Measurements from ENCODE around the gene LDB2.

The LDB2 gene

DNA sequence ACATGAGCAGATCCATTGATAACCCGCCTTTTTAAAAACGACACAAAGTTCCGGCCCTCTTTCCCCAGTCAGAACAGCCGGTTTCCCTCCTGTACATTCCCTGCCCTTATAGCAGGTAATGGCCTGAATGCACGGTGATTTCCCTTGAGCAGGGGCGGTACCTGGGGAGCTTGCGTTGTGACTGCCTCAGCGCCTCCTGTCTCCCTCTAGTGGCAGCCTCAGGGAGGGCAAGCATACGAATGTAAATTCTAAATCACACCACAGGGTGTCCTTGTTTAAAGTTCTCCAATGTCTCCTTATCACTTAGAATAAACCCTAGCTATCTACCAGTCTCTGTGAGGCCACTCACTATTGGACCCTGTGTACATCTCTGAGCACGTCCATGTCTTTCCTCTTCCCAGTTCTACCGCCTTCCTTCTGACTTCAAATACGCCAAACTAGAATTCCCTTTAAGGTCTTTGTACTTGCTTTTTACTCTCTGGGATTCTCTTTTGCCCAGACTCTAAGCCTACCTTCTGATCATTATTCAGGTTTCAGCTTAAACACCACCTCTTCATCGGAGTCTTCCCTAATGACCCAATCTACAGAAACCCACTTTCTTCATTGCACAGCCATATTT lies 18.4 kb upstream of the LDB2 start:
- no peak overlapping the region for H3K9ac ChIP-seq (ENCODE audit: low read depth, low read length, poor library complexity, severe bottlenecking)
- no peaks in the 10 kb centered on the region for H3F3A ChIP-seq (ENCODE audit: low read depth)
- TF ChIP-seq EZH2phosphoT487 (IDR thresholded peaks at IDR 0.05; ENCODE audit: borderline replicate concordance): no peak
- TF ChIP-seq, protein P1, sequence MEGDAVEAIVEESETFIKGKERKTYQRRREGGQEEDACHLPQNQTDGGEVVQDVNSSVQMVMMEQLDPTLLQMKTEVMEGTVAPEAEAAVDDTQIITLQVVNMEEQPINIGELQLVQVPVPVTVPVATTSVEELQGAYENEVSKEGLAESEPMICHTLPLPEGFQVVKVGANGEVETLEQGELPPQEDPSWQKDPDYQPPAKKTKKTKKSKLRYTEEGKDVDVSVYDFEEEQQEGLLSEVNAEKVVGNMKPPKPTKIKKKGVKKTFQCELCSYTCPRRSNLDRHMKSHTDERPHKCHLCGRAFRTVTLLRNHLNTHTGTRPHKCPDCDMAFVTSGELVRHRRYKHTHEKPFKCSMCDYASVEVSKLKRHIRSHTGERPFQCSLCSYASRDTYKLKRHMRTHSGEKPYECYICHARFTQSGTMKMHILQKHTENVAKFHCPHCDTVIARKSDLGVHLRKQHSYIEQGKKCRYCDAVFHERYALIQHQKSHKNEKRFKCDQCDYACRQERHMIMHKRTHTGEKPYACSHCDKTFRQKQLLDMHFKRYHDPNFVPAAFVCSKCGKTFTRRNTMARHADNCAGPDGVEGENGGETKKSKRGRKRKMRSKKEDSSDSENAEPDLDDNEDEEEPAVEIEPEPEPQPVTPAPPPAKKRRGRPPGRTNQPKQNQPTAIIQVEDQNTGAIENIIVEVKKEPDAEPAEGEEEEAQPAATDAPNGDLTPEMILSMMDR (conservative IDR thresholded peaks at IDR 0.05; ENCODE audit: low read length): peak; percentile 100
- H3K4me1 ChIP-seq (ENCODE audit: insufficient read depth, low read length, poor library complexity, severe bottlenecking): no peaks in the 10 kb centered on the region
- no peaks in the 10 kb centered on the region for H3K9me3 ChIP-seq (ENCODE audit: insufficient read depth, low read depth, low read length)
- no peak overlapping the region for H3K4me3 ChIP-seq (ENCODE audit: low read length, poor library complexity, severe bottlenecking)
- H3K4me2 ChIP-seq (ENCODE audit: low read depth, low read length, poor library complexity, severe bottlenecking): no peak overlapping the region
- no peaks in the 10 kb centered on the region for H3K79me2 ChIP-seq (ENCODE audit: insufficient read depth, low read length)
- no peaks in the 10 kb centered on the region for H3K9me2 ChIP-seq (replicated peaks; ENCODE audit: low read depth, low read length)
- no peak overlapping the region for H2AFZ ChIP-seq (ENCODE audit: low read length)
- no peaks in the 10 kb centered on the region for H3K27me3 ChIP-seq (ENCODE audit: insufficient read depth, low read length, poor library complexity, severe bottlenecking)
- no peaks in the 10 kb centered on the region for H3K36me3 ChIP-seq (ENCODE audit: insufficient read depth, low read length)
- no peaks in the 10 kb centered on the region for H4K20me1 ChIP-seq (ENCODE audit: insufficient read depth, low read length, poor library complexity, severe bottlenecking)

DNA sequence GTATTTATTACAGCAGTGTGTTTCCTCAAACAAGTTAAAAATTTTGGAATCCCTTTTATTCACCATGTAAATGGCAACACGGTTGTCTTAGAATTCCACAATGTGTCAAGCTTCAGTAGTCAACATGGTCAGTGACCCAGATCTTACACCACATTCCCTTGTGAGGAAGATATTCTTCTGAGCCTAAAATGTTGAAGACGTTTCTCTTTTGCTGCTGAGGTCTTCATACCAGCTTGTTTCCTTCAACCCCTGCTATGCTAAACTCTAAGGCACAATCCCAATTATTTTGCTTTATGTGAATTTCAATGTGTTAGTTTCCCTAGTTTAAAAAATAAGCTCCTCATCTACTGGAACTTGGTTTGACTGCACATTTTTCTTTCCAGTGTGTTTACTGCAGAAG lies 17.6 kb upstream of the LDB2 start:
- Histone ChIP-seq H3K4me3 (ENCODE audit: low read length, poor library complexity, severe bottlenecking) (no peak overlapping the region), H3K9me2 (replicated peaks; ENCODE audit: low read depth, low read length) (no peaks in the 10 kb centered on the region), H3K79me2 (ENCODE audit: insufficient read depth, low read length) (no peaks in the 10 kb centered on the region), H3K4me1 (ENCODE audit: insufficient read depth, low read length, poor library complexity, severe bottlenecking) (no peaks in the 10 kb centered on the region), H3K4me2 (ENCODE audit: low read depth, low read length, poor library complexity, severe bottlenecking) (no peak overlapping the region), H3K9me3 (ENCODE audit: insufficient read depth, low read depth, low read length) (no peaks in the 10 kb centered on the region), H3F3A (ENCODE audit: low read depth) (no peaks in the 10 kb centered on the region), H3K27me3 (ENCODE audit: insufficient read depth, low read length, poor library complexity, severe bottlenecking) (no peaks in the 10 kb centered on the region), H2AFZ (ENCODE audit: low read length) (no peak overlapping the region), H3K36me3 (ENCODE audit: insufficient read depth, low read length) (no peaks in the 10 kb centered on the region), H3K9ac (ENCODE audit: low read depth, low read length, poor library complexity, severe bottlenecking) (no peak overlapping the region), H4K20me1 (ENCODE audit: insufficient read depth, low read length, poor library complexity, severe bottlenecking) (no peaks in the 10 kb centered on the region)
- no peak for TF ChIP-seq EZH2phosphoT487 (IDR thresholded peaks at IDR 0.05; ENCODE audit: borderline replicate concordance)
- TF ChIP-seq, protein P1 (conservative IDR thresholded peaks at IDR 0.05; ENCODE audit: low read length): no peak

DNA sequence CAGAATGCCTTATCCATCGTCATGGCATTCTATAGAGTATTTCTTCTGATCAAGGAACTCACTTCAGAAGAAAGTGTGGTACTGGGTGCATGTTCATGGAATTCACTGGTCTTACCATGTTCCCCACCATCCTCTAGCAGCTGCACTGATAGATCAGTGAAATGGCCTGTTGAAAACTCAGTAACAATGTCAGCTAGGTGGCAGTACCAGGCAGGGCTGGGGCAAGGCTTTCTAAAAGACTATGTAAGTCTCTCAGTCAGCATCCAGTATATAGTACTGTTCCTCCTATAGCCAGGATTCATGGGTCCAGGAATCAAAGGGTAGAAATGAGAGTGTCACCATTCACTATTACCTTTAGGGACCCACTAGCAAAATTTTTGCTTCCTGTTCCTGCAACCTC lies 15.8 kb upstream of the LDB2 start:
- no peaks in the 10 kb centered on the region for H3K4me1 ChIP-seq (ENCODE audit: insufficient read depth, low read length, poor library complexity, severe bottlenecking)
- H3F3A ChIP-seq (ENCODE audit: low read depth): no peaks in the 10 kb centered on the region
- H3K4me2 ChIP-seq (ENCODE audit: low read depth, low read length, poor library complexity, severe bottlenecking): no peak overlapping the region
- no peaks in the 10 kb centered on the region for H3K9me2 ChIP-seq (replicated peaks; ENCODE audit: low read depth, low read length)
- H3K4me3 ChIP-seq (ENCODE audit: low read length, poor library complexity, severe bottlenecking): no peak overlapping the region
- no peak overlapping the region for H3K9ac ChIP-seq (ENCODE audit: low read depth, low read length, poor library complexity, severe bottlenecking)
- no peak overlapping the region for H2AFZ ChIP-seq (ENCODE audit: low read length)
- H3K9me3 ChIP-seq (ENCODE audit: insufficient read depth, low read depth, low read length): no peaks in the 10 kb centered on the region; the same call in 1 of the 2 replicates
- no peak for TF ChIP-seq EZH2phosphoT487 (IDR thresholded peaks at IDR 0.05; ENCODE audit: borderline replicate concordance)
- TF ChIP-seq, protein P1 (conservative IDR thresholded peaks at IDR 0.05; ENCODE audit: low read length): 0 out of 2 replicates have a peak, but pooled peaks have one; percentile 15
- no peaks in the 10 kb centered on the region for H3K27me3 ChIP-seq (ENCODE audit: insufficient read depth, low read length, poor library complexity, severe bottlenecking)
- H3K36me3 ChIP-seq (ENCODE audit: insufficient read depth, low read length): no peaks in the 10 kb centered on the region
- no peaks in the 10 kb centered on the region for H3K79me2 ChIP-seq (ENCODE audit: insufficient read depth, low read length)
- H4K20me1 ChIP-seq (ENCODE audit: insufficient read depth, low read length, poor library complexity, severe bottlenecking): no peaks in the 10 kb centered on the region

Measured in Loucy (cell line).